Loucy (cell line): Measurements from ENCODE around the gene TIGD3.

Experiments
- CTCF ChIP-seq: fragments of 200-600 bp; sonication (generic); conservative IDR thresholded peaks from 2 replicates; pipeline ENCODE4 v1.5.1; 2014; ENCODE audit warnings: mild to moderate bottlenecking, antibody characterized with exemption, low read length
- EZH2phosphoT487 ChIP-seq: fragments of 200-600 bp; IDR thresholded peaks from 2 replicates; pipeline ENCODE4 v1.6.1; 2018; ENCODE audit warnings: antibody characterized with exemption, mild to moderate bottlenecking, moderate library complexity, borderline replicate concordance

- TF ChIP-seq CTCF (no peak), EZH2phosphoT487 (no peak)
These were observed 669 bp upstream of the TIGD3 start for GRCh38 chr11:65353900-65354264.
